Measurements from ENCODE around the gene SMC2. TPM values are rescaled to one million over a fixed set of nuclear protein-coding genes. Genes with fewer than 3 reads are reported as not detected.
A peak's percentile ranks its signal among the peaks of the same experiment; 100 is the strongest.

SMC2 gene
- total and polyA plus RNA-seq, 3 donors from 2014 or later = 6.1 to 25.9 (median 18.6) TPM

GRCh38 chr9:104092875-104093600 lies 1.1 kb upstream of the SMC2 start:
- Histone ChIP-seq H3K4me3 (peak overlapping the region; percentile 70 to 91), H3K36me3 (ENCODE audit: low read depth, missing control alignments) (no peaks in the 10 kb centered on the region), H3K27me3 (no peaks in the 10 kb centered on the region), H3K27ac (peak overlapping the region; percentile 92 to 98), H3K9me3 (no peaks in the 10 kb centered on the region), H3K4me1 (peaks cover 8% of the 10 kb centered on the region)
- DNase-seq = peak; percentile 21
- no peak for TF ChIP-seq CTCF (IDR thresholded peaks at IDR 0.05)
- 23 to 25% methylated on average over 12 of the region's 12 CpGs for WGBS, 2 donors
- intact Hi-C loops (cut with DNase I; ENCODE audit: low total_unique reads) = no loop called here

- DNase-seq = no peak
- peak overlapping the region; percentile 70 to 91 for H3K4me3 ChIP-seq
- no peaks in the 10 kb centered on the region for H3K9me3 ChIP-seq
- H3K27me3 ChIP-seq = no peaks in the 10 kb centered on the region
- WGBS, 2 donors = 0% methylated on average over 16 to 18 of the region's 18 CpGs
- intact Hi-C loops (cut with DNase I; ENCODE audit: low total_unique reads) = no loop called here
- no peaks in the 10 kb centered on the region for H3K36me3 ChIP-seq (ENCODE audit: low read depth, missing control alignments)
- peak overlapping the region; percentile 92 to 98 for H3K27ac ChIP-seq
- TF ChIP-seq CTCF (IDR thresholded peaks at IDR 0.05) = no peak
- TF ChIP-seq POLR2A (IDR thresholded peaks at IDR 0.05) = no peak
- H3K4me1 ChIP-seq = peaks cover 8% of the 10 kb centered on the region
Observed at GRCh38 chr9:104094534-104095015, 466 bp downstream of the SMC2 start.

- H3K9me3 ChIP-seq = no peaks in the 10 kb centered on the region
- H3K27ac ChIP-seq = no peak overlapping the region
- no peak overlapping the region for H3K4me3 ChIP-seq
- no peaks in the 10 kb centered on the region for H3K27me3 ChIP-seq
- no peak for DNase-seq
- TF ChIP-seq CTCF (IDR thresholded peaks at IDR 0.05) (no peak), POLR2A (IDR thresholded peaks at IDR 0.05) (no peak)
- H3K4me1 ChIP-seq = peaks cover 8% of the 10 kb centered on the region
- no peaks in the 10 kb centered on the region for H3K36me3 ChIP-seq (ENCODE audit: low read depth, missing control alignments)
- intact Hi-C loops (cut with DNase I; ENCODE audit: low total_unique reads) = no loop called here
- WGBS, 2 donors = 79 to 80% methylated on average over 1 of the region's 1 CpG
Observed at GRCh38 chr9:104099630-104100029, 5.5 kb downstream of the SMC2 start.

- Histone ChIP-seq H3K9me3 (no peaks in the 10 kb centered on the region), H3K27ac (no peak overlapping the region), H3K36me3 (ENCODE audit: low read depth, missing control alignments) (no peaks in the 10 kb centered on the region), H3K4me3 (no peak overlapping the region), H3K27me3 (no peaks in the 10 kb centered on the region), H3K4me1 (no peaks in the 10 kb centered on the region)
- WGBS, 2 donors = 91 to 100% methylated on average over 1 of the region's 1 CpG
- intact Hi-C loops (cut with DNase I; ENCODE audit: low total_unique reads) = no loop called here
- no peak for DNase-seq
- TF ChIP-seq POLR2A (IDR thresholded peaks at IDR 0.05) = no peak
- no peak for TF ChIP-seq CTCF (IDR thresholded peaks at IDR 0.05)
Observed at GRCh38 chr9:104104360-104104759, 10.3 kb downstream of the SMC2 start.

- Histone ChIP-seq H3K4me3 (no peak overlapping the region), H3K27ac (no peak overlapping the region), H3K36me3 (ENCODE audit: low read depth, missing control alignments) (no peaks in the 10 kb centered on the region), H3K9me3 (no peaks in the 10 kb centered on the region), H3K27me3 (no peaks in the 10 kb centered on the region), H3K4me1 (no peaks in the 10 kb centered on the region)
- WGBS, 2 donors = 94 to 95% methylated on average over 5 of the region's 5 CpGs
- DNase-seq = no peak
- TF ChIP-seq CTCF (IDR thresholded peaks at IDR 0.05) = no peak
- no peak for TF ChIP-seq POLR2A (IDR thresholded peaks at IDR 0.05)
- intact Hi-C loops (cut with DNase I; ENCODE audit: low total_unique reads) = no loop called here
Observed at GRCh38 chr9:104107799-104108198, 13.7 kb downstream of the SMC2 start.
